HepG2 (cell line): Measurements from ENCODE around the gene ANG. TPM values are rescaled to one million over a fixed set of nuclear protein-coding genes. Genes with fewer than 3 reads are reported as not detected.

Experiments
- ATAC-seq: fragments of 200-7000 bp; cut with Tn5 transposase; 3 replicates; pipeline ENCODE4 v1.9.1; 2020; ENCODE audit warnings: mild to moderate bottlenecking, moderate library complexity
- BruUV-seq: library from RNA; stranded (reverse); fragments of 400-500 nt; replicated peaks from 2 replicates; lab custom pipeline; 2021; lab: Mats Ljungman, UMichigan
- CTCF ChIA-PET: fragments of 300-600 bp; formaldehyde crosslinking; extraction: SDS; loops from one replicate; lab custom pipeline; 2021; ENCODE audit warnings: low total read pairs, inconsistent platforms, low intra/inter-chr PET ratio; lab: Yijun Ruan, JAX
- POLR2A ChIA-PET: fragments of 350-600 bp; sonication (Branson Sonifier 250); formaldehyde crosslinking; loops from one replicate; lab custom pipeline; 2020; ENCODE audit warnings: antibody characterized with exemption, inconsistent platforms; lab: Yijun Ruan, JAX
- DNase-seq: peaks from one replicate; pipeline ENCODE4 v3.0.0-alpha.2; 2015; ENCODE audit warnings: low spot score
- FAIRE-seq: peaks from 3 replicates; lab custom pipeline; 2011; peaks lifted over from hg19 to GRCh38; lab: Jason Lieb, UNC
- H2AFZ ChIP-seq: one replicate; pipeline ENCODE4 v1.6.1; 2011; ENCODE audit warnings: low read length, inconsistent platforms
- H3K27ac ChIP-seq: fragments of 300-600 bp; 3 replicates; pipeline ENCODE4 v1.8.0; 2011; ENCODE audit warnings: mixed run types, mild to moderate bottlenecking, mixed read lengths, low read length, inconsistent platforms; ENCODE audit not compliant: insufficient read depth; ENCODE audit errors: extremely low read length
- H3K27me3 ChIP-seq, 2 experiments: fragments of 200-600 bp in 1 of 2; 2 replicates in 1 of 2; 3 replicates in 1 of 2; pipeline versions ENCODE4 v1.6.0 to v1.8.0; 2011; ENCODE audit warnings: low read length in 2 of 2, mild to moderate bottlenecking in 2 of 2, moderate library complexity in 2 of 2, inconsistent platforms in 1 of 2; ENCODE audit not compliant: insufficient read depth in 2 of 2, control insufficient read depth in 1 of 2
- H3K36me3 ChIP-seq, 2 experiments: fragments of 200-600 bp in 1 of 2; replicated peaks in 1 of 2; 2 replicates in 1 of 2; 3 replicates in 1 of 2; pipeline versions ENCODE4 v1.5.1 to v1.8.0; 2011; ENCODE audit warnings: low read length in 2 of 2, inconsistent platforms in 1 of 2; ENCODE audit not compliant: insufficient read depth in 2 of 2, control insufficient read depth in 1 of 2
- H3K4me1 ChIP-seq: 2 replicates; pipeline ENCODE4 v1.5.1; 2012; ENCODE audit warnings: low read length, inconsistent platforms; ENCODE audit not compliant: insufficient read depth
- H3K4me2 ChIP-seq: 2 replicates; pipeline ENCODE4 v1.6.0; 2011; ENCODE audit warnings: low read depth, low read length, inconsistent platforms
- H3K4me3 ChIP-seq, 3 experiments: fragments of 200-600 bp in 1 of 3; sonication (generic), shearing (Covaris generic) in 1 of 3; replicated peaks in 1 of 3; 2 replicates each; pipeline ENCODE4 v1.5.1; 2011 to 2016; ENCODE audit warnings: low read length in 3 of 3, inconsistent platforms in 2 of 3, low read depth in 2 of 3, mild to moderate bottlenecking in 2 of 3, control low read depth in 1 of 3, mixed read lengths in 1 of 3; ENCODE audit not compliant: insufficient read depth in 1 of 3
- H3K79me2 ChIP-seq: one replicate; pipeline ENCODE4 v1.6.1; 2011; ENCODE audit warnings: low read length, inconsistent platforms; ENCODE audit not compliant: insufficient read depth
- H3K9ac ChIP-seq: 2 replicates; pipeline ENCODE4 v1.6.0; 2011; ENCODE audit warnings: mild to moderate bottlenecking, low read depth, low read length, inconsistent platforms; ENCODE audit not compliant: insufficient read depth
- H3K9me3 ChIP-seq: 2 replicates; pipeline ENCODE4 v1.5.1; 2012; ENCODE audit warnings: mild to moderate bottlenecking, low read length
- H4K20me1 ChIP-seq: 2 replicates; pipeline ENCODE4 v1.6.0; 2011; ENCODE audit warnings: inconsistent platforms, mild to moderate bottlenecking, low read length, moderate library complexity; ENCODE audit not compliant: insufficient read depth
- HDAC1 ChIP-seq: sonication (generic); formaldehyde crosslinking; IDR thresholded peaks from 2 replicates; pipeline ENCODE4 v1.5.1; 2020; ENCODE audit warnings: mild to moderate bottlenecking, missing genetic modification reagents
- SMC3 ChIP-seq: IDR thresholded peaks from 2 replicates; pipeline ENCODE4 v1.6.1; 2011; ENCODE audit warnings: low read length, improper control_type of control experiment
- SRY ChIP-seq: sonication (generic); formaldehyde crosslinking; IDR thresholded peaks from 2 replicates; pipeline ENCODE4 v1.8.0; 2022; ENCODE audit warnings: mild to moderate bottlenecking, missing genetic modification reagents
- YEATS4 ChIP-seq: sonication (generic); formaldehyde crosslinking; IDR thresholded peaks from 2 replicates; pipeline ENCODE4 v1.4.0; 2020; ENCODE audit warnings: missing genetic modification reagents, borderline replicate concordance
- ZBTB7A ChIP-seq: sonication (generic); formaldehyde crosslinking; IDR thresholded peaks from 2 replicates; pipeline ENCODE4 v1.8.0; 2022; ENCODE audit warnings: mild to moderate bottlenecking, missing genetic modification reagents
- WGBS: methylation state at CpG from one replicate; pipeline ENCODE4 v1.1.6; 2017; ENCODE audit warnings: low lambda C conversion rate; 5-methylcytosine and 5-hydroxymethylcytosine counted together
- in situ Hi-C: cut with HindIII; loops from 2 replicates; pipeline ENCODE4 v1.10.0; 2017; ENCODE audit warnings: low pct_unique_long_range_greater_than_20kb; ENCODE audit not compliant: extremely low pct_ligation_motif_present
- intact Hi-C: fragments of 100-400 bp; cut with micrococcal nuclease; formaldehyde crosslinking; loops from one replicate; pipeline ENCODE4 v1.10.0; 2022; ENCODE audit not compliant: unreplicated experiment
- polyA plus RNA-seq, 8 experiments: library from polyadenylated mRNA; depleted of rRNA in 3 of 8; stranded (reverse) in 7 of 8; unstranded in 1 of 8; fragments of >200 nt; fragmentation: Illumina TruSeq in 4 of 8; extraction: Trizol in 4 of 8; gene quantifications; 2 replicates each; pipeline versions ENCODE4 v1.2.1 to v1.2.3, GENCODE V29; 2011 to 2016; ENCODE audit warnings: low read depth in 4 of 8, missing spikeins in 1 of 8, mixed read lengths in 1 of 8; ENCODE audit not compliant: insufficient read depth in 1 of 8
- total RNA-seq, 5 experiments: library from RNA; depleted of rRNA; stranded (reverse); fragments of >200 nt; fragmentation: Illumina TruSeq; extraction: Trizol; gene quantifications; 2 replicates each; pipeline ENCODE4 v1.2.3, GENCODE V29; 2016; ENCODE audit warnings: low read depth in 1 of 5
- TF ChIP-seq, protein P1 (sequence below): IDR thresholded peaks from 2 replicates; pipeline ENCODE4 v1.4.0; 2020; ENCODE audit warnings: mild to moderate bottlenecking, missing genetic modification reagents
- TF ChIP-seq, protein P2 (sequence below): sonication (generic); formaldehyde crosslinking; IDR thresholded peaks from 2 replicates; pipeline ENCODE4 v1.4.0; 2020; ENCODE audit warnings: mild to moderate bottlenecking, missing genetic modification reagents
- TF ChIP-seq, protein P3 (sequence below): sonication (generic); formaldehyde crosslinking; IDR thresholded peaks from 2 replicates; pipeline ENCODE4 v1.4.0; 2020; ENCODE audit warnings: mild to moderate bottlenecking, missing genetic modification reagents
- TF ChIP-seq, protein P4 (sequence below): sonication (generic); formaldehyde crosslinking; IDR thresholded peaks from 2 replicates; pipeline ENCODE4 v1.5.1; 2020; ENCODE audit warnings: mild to moderate bottlenecking, missing genetic modification reagents, borderline replicate concordance
- TF ChIP-seq, protein P5 (sequence below): sonication (generic); formaldehyde crosslinking; IDR thresholded peaks from 2 replicates; pipeline ENCODE4 v1.5.1; 2020; ENCODE audit warnings: mild to moderate bottlenecking, moderate library complexity, missing genetic modification reagents

The ANG gene
- total and polyA plus RNA-seq, 2 of the 13 experiments (the other 11 are each of a cell fraction or from before 2014, with no cell fraction given): 83.6 to 401 TPM

DNA sequence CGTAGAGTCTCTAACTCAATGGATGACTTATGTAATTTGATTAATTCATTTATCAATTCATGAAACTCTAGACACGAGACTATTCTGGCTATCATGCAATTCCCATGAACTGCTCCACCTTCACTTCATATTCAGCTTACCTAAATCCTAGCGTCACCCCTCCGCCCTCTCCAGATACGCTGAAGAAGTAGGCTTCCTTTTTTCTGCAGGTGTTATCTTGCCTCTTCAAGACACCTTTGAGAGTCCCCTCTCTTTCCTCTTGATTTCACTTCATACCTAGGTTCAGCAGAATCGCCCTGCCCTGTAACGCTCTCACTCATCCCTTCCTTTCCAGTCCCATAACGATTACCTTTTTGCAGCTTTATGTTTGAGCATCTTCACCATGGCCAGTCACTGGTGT lies 8.2 kb upstream of the ANG start:
- no peaks in the 10 kb centered on the region for H4K20me1 ChIP-seq
- no peaks in the 10 kb centered on the region for H3K9me3 ChIP-seq
- H3K27me3 ChIP-seq: peaks cover 0 to 5% of the 10 kb centered on the region in 2 experiments; a peak in 1 of 5 replicates
- H3K4me1 ChIP-seq: peaks cover 31% of the 10 kb centered on the region
- no TSS peak for BruUV-seq
- H2AFZ ChIP-seq: peak overlapping the region; percentile 91
- peak overlapping the region; percentile 95 for H3K9ac ChIP-seq
- peak overlapping the region; percentile 83 to 89 (median 89) for H3K4me3 ChIP-seq
- peaks cover 10% of the 10 kb centered on the region for H3K79me2 ChIP-seq
- no peak for DNase-seq
- CTCF ChIA-PET: no interaction called here
- WGBS: 9% methylated on average over 8 of the region's 8 CpGs
- no peak for FAIRE-seq
- POLR2A ChIA-PET: interaction anchor here (0.6 to 8.9 kb wide), 11 partner anchors 9 to 338 kb away, joined by 3 to 141 read pairs (median 63); partner anchors contain the start of genes ANG, PARP2 and PIP4P1
- H3K36me3 ChIP-seq: no peaks in the 10 kb centered on the region
- H3K27ac ChIP-seq: peak overlapping the region; percentile 97
- intact Hi-C loops: loop anchor here (5.0 kb wide), 1 partner anchor 377 kb away; the partner anchor contains the start of gene RNASE8
- in situ Hi-C loops: loop anchor here (5.0 to 10.0 kb wide), 3 partner anchors 48 to 356 kb away; partner anchors contain the start of gene PIP4P1
- H3K4me2 ChIP-seq: peak overlapping the region; percentile 96
- no peak for ATAC-seq
- TF ChIP-seq ZBTB7A: no peak
- TF ChIP-seq, protein P1, sequence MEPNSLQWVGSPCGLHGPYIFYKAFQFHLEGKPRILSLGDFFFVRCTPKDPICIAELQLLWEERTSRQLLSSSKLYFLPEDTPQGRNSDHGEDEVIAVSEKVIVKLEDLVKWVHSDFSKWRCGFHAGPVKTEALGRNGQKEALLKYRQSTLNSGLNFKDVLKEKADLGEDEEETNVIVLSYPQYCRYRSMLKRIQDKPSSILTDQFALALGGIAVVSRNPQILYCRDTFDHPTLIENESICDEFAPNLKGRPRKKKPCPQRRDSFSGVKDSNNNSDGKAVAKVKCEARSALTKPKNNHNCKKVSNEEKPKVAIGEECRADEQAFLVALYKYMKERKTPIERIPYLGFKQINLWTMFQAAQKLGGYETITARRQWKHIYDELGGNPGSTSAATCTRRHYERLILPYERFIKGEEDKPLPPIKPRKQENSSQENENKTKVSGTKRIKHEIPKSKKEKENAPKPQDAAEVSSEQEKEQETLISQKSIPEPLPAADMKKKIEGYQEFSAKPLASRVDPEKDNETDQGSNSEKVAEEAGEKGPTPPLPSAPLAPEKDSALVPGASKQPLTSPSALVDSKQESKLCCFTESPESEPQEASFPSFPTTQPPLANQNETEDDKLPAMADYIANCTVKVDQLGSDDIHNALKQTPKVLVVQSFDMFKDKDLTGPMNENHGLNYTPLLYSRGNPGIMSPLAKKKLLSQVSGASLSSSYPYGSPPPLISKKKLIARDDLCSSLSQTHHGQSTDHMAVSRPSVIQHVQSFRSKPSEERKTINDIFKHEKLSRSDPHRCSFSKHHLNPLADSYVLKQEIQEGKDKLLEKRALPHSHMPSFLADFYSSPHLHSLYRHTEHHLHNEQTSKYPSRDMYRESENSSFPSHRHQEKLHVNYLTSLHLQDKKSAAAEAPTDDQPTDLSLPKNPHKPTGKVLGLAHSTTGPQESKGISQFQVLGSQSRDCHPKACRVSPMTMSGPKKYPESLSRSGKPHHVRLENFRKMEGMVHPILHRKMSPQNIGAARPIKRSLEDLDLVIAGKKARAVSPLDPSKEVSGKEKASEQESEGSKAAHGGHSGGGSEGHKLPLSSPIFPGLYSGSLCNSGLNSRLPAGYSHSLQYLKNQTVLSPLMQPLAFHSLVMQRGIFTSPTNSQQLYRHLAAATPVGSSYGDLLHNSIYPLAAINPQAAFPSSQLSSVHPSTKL (CRISPR knock-in tag): 0 out of 2 replicates have a peak, but pooled peaks have one; percentile 4
- TF ChIP-seq, protein P2, sequence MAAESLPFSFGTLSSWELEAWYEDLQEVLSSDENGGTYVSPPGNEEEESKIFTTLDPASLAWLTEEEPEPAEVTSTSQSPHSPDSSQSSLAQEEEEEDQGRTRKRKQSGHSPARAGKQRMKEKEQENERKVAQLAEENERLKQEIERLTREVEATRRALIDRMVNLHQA (CRISPR knock-in tag): no peak
- no peak for TF ChIP-seq SMC3
- TF ChIP-seq, protein P3, sequence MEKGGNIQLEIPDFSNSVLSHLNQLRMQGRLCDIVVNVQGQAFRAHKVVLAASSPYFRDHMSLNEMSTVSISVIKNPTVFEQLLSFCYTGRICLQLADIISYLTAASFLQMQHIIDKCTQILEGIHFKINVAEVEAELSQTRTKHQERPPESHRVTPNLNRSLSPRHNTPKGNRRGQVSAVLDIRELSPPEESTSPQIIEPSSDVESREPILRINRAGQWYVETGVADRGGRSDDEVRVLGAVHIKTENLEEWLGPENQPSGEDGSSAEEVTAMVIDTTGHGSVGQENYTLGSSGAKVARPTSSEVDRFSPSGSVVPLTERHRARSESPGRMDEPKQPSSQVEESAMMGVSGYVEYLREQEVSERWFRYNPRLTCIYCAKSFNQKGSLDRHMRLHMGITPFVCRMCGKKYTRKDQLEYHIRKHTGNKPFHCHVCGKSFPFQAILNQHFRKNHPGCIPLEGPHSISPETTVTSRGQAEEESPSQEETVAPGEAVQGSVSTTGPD (CRISPR knock-in tag): no peak
- peak; percentile 40; the same call in 1 of the 2 replicates for TF ChIP-seq HDAC1 (CRISPR knock-in tag)
- TF ChIP-seq, protein P4, sequence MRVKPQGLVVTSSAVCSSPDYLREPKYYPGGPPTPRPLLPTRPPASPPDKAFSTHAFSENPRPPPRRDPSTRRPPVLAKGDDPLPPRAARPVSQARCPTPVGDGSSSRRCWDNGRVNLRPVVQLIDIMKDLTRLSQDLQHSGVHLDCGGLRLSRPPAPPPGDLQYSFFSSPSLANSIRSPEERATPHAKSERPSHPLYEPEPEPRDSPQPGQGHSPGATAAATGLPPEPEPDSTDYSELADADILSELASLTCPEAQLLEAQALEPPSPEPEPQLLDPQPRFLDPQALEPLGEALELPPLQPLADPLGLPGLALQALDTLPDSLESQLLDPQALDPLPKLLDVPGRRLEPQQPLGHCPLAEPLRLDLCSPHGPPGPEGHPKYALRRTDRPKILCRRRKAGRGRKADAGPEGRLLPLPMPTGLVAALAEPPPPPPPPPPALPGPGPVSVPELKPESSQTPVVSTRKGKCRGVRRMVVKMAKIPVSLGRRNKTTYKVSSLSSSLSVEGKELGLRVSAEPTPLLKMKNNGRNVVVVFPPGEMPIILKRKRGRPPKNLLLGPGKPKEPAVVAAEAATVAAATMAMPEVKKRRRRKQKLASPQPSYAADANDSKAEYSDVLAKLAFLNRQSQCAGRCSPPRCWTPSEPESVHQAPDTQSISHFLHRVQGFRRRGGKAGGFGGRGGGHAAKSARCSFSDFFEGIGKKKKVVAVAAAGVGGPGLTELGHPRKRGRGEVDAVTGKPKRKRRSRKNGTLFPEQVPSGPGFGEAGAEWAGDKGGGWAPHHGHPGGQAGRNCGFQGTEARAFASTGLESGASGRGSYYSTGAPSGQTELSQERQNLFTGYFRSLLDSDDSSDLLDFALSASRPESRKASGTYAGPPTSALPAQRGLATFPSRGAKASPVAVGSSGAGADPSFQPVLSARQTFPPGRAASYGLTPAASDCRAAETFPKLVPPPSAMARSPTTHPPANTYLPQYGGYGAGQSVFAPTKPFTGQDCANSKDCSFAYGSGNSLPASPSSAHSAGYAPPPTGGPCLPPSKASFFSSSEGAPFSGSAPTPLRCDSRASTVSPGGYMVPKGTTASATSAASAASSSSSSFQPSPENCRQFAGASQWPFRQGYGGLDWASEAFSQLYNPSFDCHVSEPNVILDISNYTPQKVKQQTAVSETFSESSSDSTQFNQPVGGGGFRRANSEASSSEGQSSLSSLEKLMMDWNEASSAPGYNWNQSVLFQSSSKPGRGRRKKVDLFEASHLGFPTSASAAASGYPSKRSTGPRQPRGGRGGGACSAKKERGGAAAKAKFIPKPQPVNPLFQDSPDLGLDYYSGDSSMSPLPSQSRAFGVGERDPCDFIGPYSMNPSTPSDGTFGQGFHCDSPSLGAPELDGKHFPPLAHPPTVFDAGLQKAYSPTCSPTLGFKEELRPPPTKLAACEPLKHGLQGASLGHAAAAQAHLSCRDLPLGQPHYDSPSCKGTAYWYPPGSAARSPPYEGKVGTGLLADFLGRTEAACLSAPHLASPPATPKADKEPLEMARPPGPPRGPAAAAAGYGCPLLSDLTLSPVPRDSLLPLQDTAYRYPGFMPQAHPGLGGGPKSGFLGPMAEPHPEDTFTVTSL (CRISPR knock-in tag): 0 out of 2 replicates have a peak, but pooled peaks have one; percentile 42
- TF ChIP-seq, protein P5, sequence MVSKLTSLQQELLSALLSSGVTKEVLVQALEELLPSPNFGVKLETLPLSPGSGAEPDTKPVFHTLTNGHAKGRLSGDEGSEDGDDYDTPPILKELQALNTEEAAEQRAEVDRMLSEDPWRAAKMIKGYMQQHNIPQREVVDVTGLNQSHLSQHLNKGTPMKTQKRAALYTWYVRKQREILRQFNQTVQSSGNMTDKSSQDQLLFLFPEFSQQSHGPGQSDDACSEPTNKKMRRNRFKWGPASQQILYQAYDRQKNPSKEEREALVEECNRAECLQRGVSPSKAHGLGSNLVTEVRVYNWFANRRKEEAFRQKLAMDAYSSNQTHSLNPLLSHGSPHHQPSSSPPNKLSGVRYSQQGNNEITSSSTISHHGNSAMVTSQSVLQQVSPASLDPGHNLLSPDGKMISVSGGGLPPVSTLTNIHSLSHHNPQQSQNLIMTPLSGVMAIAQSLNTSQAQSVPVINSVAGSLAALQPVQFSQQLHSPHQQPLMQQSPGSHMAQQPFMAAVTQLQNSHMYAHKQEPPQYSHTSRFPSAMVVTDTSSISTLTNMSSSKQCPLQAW (CRISPR knock-in tag): 0 out of 2 replicates have a peak, but pooled peaks have one; percentile 30
- no peak for TF ChIP-seq SRY (CRISPR knock-in tag)
- no peak for TF ChIP-seq YEATS4 (CRISPR knock-in tag)
